ENCODE measurements around the gene BPIFB3. TPM values are rescaled to one million over a fixed set of nuclear protein-coding genes. Genes with fewer than 3 reads are reported as not detected.

BPIFB3 gene
- total and polyA plus RNA-seq, 3 donors from 2014 or later = 0.47 to 0.87 (median 0.74) TPM

- H3K4me3 ChIP-seq = no peak overlapping the region
- no peaks in the 10 kb centered on the region for H3K27me3 ChIP-seq
- H3K36me3 ChIP-seq (ENCODE audit: low read depth, missing control alignments) = no peaks in the 10 kb centered on the region
- H3K27ac ChIP-seq = no peak overlapping the region
- no peaks in the 10 kb centered on the region for H3K4me1 ChIP-seq
- DNase-seq = no peak
- H3K9me3 ChIP-seq = no peaks in the 10 kb centered on the region
- WGBS, 2 donors = 82 to 92% methylated on average over 9 of the region's 9 CpGs
- TF ChIP-seq POLR2A (IDR thresholded peaks at IDR 0.05) (no peak), CTCF (IDR thresholded peaks at IDR 0.05) (no peak)
- intact Hi-C loops (cut with DNase I; ENCODE audit: low total_unique reads) = no loop called here
These were observed 16.0 kb downstream of the BPIFB3 start for GRCh38 chr20:33069673-33070072.

GRCh38 chr20:33070111-33071053 is 16.7 kb downstream of the BPIFB3 start:
- TF ChIP-seq CTCF (IDR thresholded peaks at IDR 0.05) = no peak
- no peak for TF ChIP-seq POLR2A (IDR thresholded peaks at IDR 0.05)

GRCh38 chr20:33071198-33071597 is 17.5 kb downstream of the BPIFB3 start:
- Histone ChIP-seq H3K27ac (no peak overlapping the region), H3K27me3 (no peaks in the 10 kb centered on the region), H3K4me3 (no peak overlapping the region), H3K36me3 (ENCODE audit: low read depth, missing control alignments) (no peaks in the 10 kb centered on the region), H3K9me3 (no peaks in the 10 kb centered on the region), H3K4me1 (no peaks in the 10 kb centered on the region)
- DNase-seq = no peak
- WGBS, 2 donors = 80 to 84% methylated on average over 5 of the region's 5 CpGs
- intact Hi-C loops (cut with DNase I; ENCODE audit: low total_unique reads) = no loop called here
- TF ChIP-seq POLR2A (IDR thresholded peaks at IDR 0.05) = no peak
- no peak for TF ChIP-seq CTCF (IDR thresholded peaks at IDR 0.05)

More at GRCh38 chr20:33070111-33071053, 16.7 kb downstream of the BPIFB3 start:
- no peak for DNase-seq
- intact Hi-C loops (cut with DNase I; ENCODE audit: low total_unique reads) = no loop called here
- H3K36me3 ChIP-seq (ENCODE audit: low read depth, missing control alignments) = no peaks in the 10 kb centered on the region
- no peaks in the 10 kb centered on the region for H3K4me1 ChIP-seq
- no peak overlapping the region for H3K4me3 ChIP-seq
- H3K27me3 ChIP-seq = no peaks in the 10 kb centered on the region
- H3K9me3 ChIP-seq = no peaks in the 10 kb centered on the region
- WGBS, 2 donors = 80 to 85% methylated on average over 15 to 19 of the region's 19 CpGs
- H3K27ac ChIP-seq = no peak overlapping the region

- TF ChIP-seq POLR2A (IDR thresholded peaks at IDR 0.05) = no peak
- no peak for TF ChIP-seq CTCF (IDR thresholded peaks at IDR 0.05)
- no peaks in the 10 kb centered on the region for H3K36me3 ChIP-seq (ENCODE audit: low read depth, missing control alignments)
- WGBS, 2 donors = 88 to 96% methylated on average over 4 of the region's 4 CpGs
- H3K27ac ChIP-seq = no peak overlapping the region
- no peaks in the 10 kb centered on the region for H3K9me3 ChIP-seq
- no peaks in the 10 kb centered on the region for H3K27me3 ChIP-seq
- no peak for DNase-seq
- H3K4me3 ChIP-seq = no peak overlapping the region
- intact Hi-C loops (cut with DNase I; ENCODE audit: low total_unique reads) = no loop called here
- no peaks in the 10 kb centered on the region for H3K4me1 ChIP-seq
These were observed 18.7 kb downstream of the BPIFB3 start for GRCh38 chr20:33072362-33072761.
